Measurements from ENCODE around the gene CHPT1. TPM values are rescaled to one million over a fixed set of nuclear protein-coding genes. Genes with fewer than 3 reads are reported as not detected.

Gene CHPT1
- total RNA-seq: 15.3 and 32.1 TPM in 2 replicates

DNA sequence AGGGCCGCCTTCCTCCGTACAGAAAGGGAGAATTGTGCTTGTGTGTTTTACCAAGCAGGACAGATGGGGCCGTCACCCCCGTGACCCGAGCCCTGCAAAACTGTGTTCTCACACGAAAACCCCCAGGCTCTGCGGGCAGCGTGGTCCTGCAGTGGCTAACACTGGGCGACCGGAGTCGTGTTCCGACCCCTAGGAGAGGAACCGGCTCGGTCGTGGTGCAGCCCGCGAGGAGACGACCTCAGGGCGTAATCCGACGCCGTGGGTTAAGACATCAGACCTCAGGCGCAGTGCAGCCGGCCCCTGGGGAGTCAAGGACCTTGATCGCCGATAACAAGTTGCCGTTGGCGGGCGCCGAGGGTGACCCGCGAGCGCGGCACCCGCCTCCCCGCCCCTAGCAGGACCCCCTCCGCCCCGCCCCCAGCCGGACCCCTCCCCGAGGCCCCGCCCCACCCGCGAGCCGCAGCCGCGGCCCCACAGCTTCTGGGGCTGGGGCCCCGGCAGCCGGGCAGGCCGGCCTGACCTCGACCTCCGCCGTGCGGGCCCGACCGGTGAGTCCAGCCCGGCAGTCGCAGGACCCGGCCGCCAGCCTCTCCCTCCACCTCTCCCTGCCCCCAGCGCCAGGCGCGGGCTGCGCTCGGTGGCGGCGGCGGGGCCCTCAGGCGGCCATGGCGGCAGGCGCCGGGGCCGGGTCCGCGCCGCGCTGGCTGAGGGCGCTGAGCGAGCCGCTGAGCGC lies at the start of gene CHPT1:
Gene CHPT1 (plus strand): TSS at position 444 of the 733 bp plus-strand sequence. CDS start 222 bp downstream, at position 666.

DNA sequence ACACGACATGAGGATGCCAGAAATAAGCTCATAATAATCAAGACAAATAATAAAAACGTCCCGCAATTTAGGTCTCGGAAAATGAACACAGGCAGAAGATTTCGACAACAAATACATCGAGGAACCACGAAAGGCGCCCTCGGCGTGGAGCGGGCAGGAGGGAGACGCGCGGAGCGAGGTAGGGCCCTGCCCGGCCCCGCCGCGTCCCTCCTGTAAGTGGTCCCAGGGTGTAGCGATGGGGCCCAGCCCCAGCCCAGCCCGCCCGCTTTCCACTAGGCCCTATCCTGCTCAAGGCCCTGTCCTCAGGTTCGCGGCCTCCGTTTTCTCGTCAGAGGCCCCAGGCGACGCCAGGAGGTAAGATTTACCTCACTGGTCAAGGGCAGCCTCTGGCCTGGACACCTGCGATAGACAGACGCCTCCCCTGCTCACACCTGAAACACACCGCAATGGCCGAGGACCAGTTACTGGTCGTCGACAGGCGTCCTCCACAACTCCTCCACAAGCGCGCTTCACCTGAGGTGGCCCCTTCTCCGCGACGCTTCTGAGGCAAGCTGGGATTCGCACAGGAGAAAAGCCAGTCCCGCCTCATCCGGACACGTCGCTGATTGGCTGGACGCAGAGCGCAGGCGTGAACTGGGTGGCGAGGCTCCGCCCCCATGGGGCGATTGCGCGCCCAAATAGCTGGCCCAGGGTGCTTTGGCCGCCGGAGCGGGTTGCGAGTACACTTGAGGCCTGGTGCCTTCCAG lies 41.7 kb downstream of the CHPT1 start, which contains the start of gene SYCP3:
Gene SYCP3 (minus strand): TSS at position 543 of the 746 bp plus-strand sequence. CDS start 1,527 bp downstream, outside the sequence.

Small RNAs within 50 kb of the gene (small RNA-seq; reads per million reads assigned to genes)
- gene RNU6-101P: not detected
- not detected for gene RNY1P16

Other genes with a start within 250 kb of the CHPT1 start
- gene SPIC, start 222.3 kb upstream of the CHPT1 start, total RNA-seq: not detected in 2 replicates
- not detected in 2 replicates for gene MYBPC1, start 102.7 kb upstream of the CHPT1 start, total RNA-seq
- under 0.01 TPM in 1 of 2 replicates, not detected in the other for gene SYCP3, start 41.8 kb downstream of the CHPT1 start, total RNA-seq
- gene GNPTAB, start 133.3 kb downstream of the CHPT1 start, total RNA-seq: 36.9 and 40.9 TPM in 2 replicates
- gene DRAM1, start 179.9 kb downstream of the CHPT1 start, total RNA-seq: 10.2 and 16.5 TPM in 2 replicates